GM12873 (cell line): ENCODE results near the gene LIMD2.

ENCODE experiments used
- TF ChIP-seq, protein P1 (sequence below): IDR thresholded peaks from 2 replicates; pipeline ENCODE4 v1.5.1; 2012; ENCODE audit warnings: low read depth, mild to moderate bottlenecking, moderate library complexity, low read length, control low read depth; ENCODE audit not compliant: insufficient read depth; ENCODE audit errors: missing control alignments

Gene LIMD2

DNA sequence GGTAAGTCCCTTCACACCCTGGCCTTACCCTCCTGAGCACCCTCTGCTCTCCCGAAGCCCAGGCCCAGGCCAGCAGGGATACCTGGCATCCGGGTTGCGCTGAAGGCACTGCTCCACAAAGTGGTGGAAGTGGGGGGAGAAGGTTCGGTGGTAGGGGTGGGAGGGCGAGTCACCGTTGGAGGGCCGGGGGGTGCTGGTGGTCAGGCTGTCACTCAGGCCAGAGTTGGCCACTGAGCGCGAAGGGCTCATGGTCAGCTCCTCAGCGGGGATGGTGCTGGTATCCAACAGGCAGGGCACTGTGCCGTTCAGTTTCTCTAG is 4.3 kb upstream of the LIMD2 start:
- TF ChIP-seq, protein P1, sequence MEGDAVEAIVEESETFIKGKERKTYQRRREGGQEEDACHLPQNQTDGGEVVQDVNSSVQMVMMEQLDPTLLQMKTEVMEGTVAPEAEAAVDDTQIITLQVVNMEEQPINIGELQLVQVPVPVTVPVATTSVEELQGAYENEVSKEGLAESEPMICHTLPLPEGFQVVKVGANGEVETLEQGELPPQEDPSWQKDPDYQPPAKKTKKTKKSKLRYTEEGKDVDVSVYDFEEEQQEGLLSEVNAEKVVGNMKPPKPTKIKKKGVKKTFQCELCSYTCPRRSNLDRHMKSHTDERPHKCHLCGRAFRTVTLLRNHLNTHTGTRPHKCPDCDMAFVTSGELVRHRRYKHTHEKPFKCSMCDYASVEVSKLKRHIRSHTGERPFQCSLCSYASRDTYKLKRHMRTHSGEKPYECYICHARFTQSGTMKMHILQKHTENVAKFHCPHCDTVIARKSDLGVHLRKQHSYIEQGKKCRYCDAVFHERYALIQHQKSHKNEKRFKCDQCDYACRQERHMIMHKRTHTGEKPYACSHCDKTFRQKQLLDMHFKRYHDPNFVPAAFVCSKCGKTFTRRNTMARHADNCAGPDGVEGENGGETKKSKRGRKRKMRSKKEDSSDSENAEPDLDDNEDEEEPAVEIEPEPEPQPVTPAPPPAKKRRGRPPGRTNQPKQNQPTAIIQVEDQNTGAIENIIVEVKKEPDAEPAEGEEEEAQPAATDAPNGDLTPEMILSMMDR = no peak

DNA sequence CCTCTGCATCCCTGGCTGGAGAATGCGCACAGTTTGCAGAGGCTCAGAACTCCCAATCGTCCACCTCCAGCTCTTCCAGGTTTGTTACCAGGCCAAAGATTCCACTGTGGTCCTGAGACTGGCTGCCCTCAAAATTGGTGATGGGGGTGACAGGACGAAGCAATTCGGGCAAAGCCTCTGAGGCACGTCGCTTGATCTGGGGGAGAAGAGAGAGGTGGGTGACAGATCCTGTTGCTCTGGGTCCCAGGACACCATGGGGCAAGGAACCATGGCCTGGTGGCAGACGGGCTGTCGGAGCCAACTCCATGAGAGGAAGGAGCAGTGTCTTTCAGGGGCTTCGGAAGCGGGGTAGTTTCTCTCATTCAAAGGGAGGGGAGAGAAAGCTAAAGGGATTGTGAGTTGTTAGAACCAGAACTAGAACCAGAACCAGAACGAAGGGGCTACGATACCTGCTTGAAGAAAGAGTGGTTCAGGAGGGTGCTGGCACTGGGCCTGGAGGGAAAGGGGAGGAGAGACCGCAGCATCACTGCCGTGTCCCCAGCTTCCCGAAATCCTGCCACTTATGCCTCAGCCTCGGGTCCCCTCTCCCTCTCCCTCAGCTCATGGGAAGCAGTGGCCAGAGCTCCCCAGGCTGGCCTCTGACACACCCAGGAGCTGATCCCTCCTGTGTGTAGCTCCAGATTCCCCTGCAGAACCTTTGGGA is 3.8 kb upstream of the LIMD2 start:
- TF ChIP-seq, protein P1 = no peak

DNA sequence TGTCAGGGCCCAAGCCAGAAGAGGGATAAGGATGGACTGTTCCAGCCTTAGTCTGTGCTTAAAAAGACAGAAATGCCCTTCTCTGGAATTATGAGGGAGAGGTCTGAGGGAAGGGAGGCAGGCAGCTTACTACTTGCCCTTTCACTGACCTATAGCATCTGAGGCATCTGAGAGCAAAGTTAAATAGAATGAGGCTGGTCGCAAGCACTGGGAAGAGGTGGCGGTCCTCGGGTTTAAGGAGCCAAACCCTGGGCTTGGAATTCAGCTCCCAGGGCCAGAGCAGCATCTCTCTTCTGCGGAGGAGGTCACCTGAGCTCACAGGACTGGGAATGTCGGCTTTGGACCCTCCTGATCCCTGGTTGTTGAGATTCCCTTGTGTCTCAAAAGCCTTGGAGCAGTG is 3.1 kb upstream of the LIMD2 start:
- TF ChIP-seq, protein P1 = no peak

DNA sequence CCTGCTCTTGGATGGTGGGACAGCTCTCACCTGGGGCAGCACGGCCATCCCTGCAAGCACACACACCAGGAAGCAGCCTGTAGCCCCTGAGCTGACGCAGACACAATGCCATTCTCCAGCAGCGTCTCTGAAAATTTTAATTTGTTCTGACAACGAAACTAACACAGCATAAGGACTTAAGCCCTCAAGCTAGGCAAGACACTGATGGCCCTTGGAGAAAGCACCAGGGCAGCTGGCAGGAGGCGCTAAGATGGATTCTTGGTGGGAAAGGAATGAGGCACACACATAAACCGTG is 2.7 kb upstream of the LIMD2 start:
- TF ChIP-seq, protein P1 = no peak

DNA sequence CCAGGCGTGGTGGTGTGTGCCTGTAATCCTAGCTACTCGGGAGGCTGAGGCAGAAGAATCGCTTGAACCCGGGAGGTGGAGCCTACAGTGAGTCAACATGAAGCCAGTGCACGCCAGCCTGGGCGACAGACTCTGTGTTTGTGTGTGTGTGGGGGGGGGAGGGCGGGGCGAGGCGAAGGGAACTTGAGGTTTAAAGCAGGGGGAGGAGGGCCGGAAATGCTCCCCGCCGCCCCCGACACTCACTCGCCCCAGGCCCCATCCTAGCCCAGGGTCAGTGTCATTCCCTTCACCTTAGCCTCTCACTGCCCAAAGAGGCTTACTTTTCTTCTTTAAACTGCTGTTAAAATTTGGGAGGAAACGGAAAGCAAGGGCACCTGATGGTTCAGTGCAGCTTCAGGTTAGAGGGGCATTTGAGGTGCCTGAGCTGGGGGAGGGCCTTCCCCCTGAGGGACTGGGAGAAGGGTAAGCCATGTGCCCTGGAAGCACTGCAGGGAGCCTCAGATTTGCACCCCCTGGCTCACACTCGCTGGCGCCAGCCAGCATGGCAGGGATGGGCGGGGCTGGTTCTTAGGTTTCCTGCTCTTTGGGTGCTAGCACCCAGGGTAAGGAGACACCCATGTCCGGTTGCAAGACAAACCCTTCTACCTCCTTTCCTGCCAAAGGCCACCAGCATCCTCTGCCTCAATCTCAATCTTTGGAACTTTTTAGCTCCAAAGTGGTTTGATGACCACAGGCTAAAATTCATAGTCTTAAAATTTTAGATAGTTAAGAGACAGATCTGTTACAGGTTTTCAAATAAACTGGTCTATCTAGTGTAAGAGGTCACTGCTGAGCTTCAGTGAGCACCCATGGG is 2.2 kb upstream of the LIMD2 start:
- TF ChIP-seq, protein P1 = no peak

DNA sequence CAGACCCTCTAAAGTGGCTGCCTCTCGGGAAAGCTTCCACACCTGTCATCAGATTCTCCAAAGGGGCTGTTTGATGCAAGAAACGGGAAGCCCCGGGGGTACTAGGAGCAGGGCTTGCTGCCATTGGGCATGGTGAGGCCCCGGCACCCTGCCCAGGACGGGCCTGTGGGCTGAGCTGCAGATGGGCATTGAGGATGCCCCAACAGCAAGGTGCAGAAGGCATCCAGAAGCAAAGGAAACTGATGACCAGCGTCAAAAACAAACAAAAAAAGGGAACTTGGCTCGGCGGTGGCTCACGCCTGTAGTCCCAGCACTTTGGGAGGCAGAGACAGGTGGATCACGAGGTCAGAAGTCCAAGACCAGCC is 1.5 kb upstream of the LIMD2 start:
- TF ChIP-seq, protein P1 = no peak

DNA sequence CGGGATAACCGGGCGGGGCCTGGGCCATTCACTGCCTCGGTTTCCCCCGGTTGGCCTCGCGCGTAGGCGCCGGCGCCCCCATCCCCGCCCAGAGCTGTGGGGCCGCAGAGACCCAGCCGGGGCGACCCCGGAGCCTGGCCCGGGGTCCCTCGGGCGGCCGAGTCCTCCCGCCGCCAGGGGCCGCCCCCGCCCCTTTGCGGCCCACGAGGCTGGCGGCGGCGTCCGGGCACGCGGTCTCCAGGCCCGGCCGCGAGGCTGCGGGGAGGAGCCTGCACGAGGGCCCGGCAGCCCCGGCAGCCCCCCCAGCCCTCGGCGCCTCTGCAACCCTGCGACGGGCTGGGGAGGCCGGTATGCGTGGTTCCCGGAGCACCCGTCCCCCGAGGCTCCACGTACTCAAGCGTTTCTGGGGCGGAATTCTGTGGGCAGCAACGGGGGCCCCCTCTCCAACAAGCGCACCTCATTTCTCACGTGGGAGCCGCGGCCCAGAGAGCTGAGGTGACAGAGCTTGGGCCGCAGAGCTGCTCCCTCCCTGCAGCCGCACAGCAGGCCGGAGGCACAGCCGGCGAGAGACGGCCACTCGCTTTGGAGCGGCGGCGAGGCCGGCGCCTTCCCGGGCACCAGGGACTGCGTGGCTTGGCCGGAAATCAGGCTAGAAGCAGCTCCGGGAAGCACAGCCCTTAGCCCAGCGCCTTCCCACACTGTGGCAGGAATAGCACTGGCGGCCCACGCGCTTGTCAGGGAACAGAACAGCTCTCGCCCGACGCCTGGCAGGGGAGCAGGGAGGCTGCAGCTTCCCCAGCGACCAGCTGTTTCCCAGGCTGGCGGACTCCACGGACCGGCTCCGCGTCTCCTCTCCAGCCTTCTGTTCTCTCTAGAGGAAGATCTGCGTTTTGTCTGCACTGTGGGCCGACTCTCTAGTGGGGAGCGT is 867 bp upstream of the LIMD2 start:
- TF ChIP-seq, protein P1 = no peak
